HepG2 (cell line): ENCODE results near the gene CCDC106. TPM values are rescaled to one million over a fixed set of nuclear protein-coding genes. Genes with fewer than 3 reads are reported as not detected.

Source experiments
- DR1 ChIP-seq: sonication (generic); formaldehyde crosslinking; IDR thresholded peaks from 2 replicates; pipeline ENCODE4 v1.8.0; 2021; ENCODE audit warnings: mild to moderate bottlenecking, missing genetic modification reagents, inconsistent platforms
- EHMT2 ChIP-seq: fragments of 200-600 bp; sonication (generic); IDR thresholded peaks from 2 replicates; pipeline ENCODE4 v1.7.0; 2017; ENCODE audit warnings: antibody characterized with exemption, low read depth, low read length, borderline replicate concordance
- ELF1 ChIP-seq: sonication (generic); formaldehyde crosslinking; IDR thresholded peaks from 2 replicates; pipeline ENCODE4 v1.4.0; 2020; ENCODE audit warnings: missing genetic modification reagents
- GABPA ChIP-seq, 2 experiments: IDR thresholded peaks; 2 replicates each; pipeline ENCODE4 v1.6.1; 2011 to 2016; ENCODE audit warnings: low read depth in 2 of 2, low read length in 1 of 2, missing biosample characterization in 1 of 2, missing genetic modification characterization in 1 of 2
- JUNB ChIP-seq: sonication (generic); formaldehyde crosslinking; IDR thresholded peaks from 2 replicates; pipeline ENCODE4 v1.8.0; 2022; ENCODE audit warnings: missing genetic modification reagents, mild to moderate bottlenecking, borderline replicate concordance
- MAF1 ChIP-seq: sonication (generic); formaldehyde crosslinking; IDR thresholded peaks from 2 replicates; pipeline ENCODE4 v1.5.0; 2020; ENCODE audit warnings: missing genetic modification reagents, borderline replicate concordance
- MNT ChIP-seq: fragments of 450-650 bp; IDR thresholded peaks from 2 replicates; pipeline ENCODE4 v1.6.1; 2016
- MXD1 ChIP-seq: sonication (generic); formaldehyde crosslinking; IDR thresholded peaks from 2 replicates; pipeline ENCODE4 v1.4.0; 2020; ENCODE audit warnings: mild to moderate bottlenecking, missing genetic modification reagents
- MYPOP ChIP-seq: sonication (generic); formaldehyde crosslinking; IDR thresholded peaks from 2 replicates; pipeline ENCODE4 v1.8.1; 2023; ENCODE audit warnings: mild to moderate bottlenecking, moderate library complexity, missing genetic modification reagents
- TBP ChIP-seq: sonication (generic); formaldehyde crosslinking; IDR thresholded peaks from 2 replicates; pipeline ENCODE4 v1.5.0; 2020; ENCODE audit warnings: missing genetic modification reagents
- ZFP91 ChIP-seq: sonication (generic); formaldehyde crosslinking; IDR thresholded peaks from 2 replicates; pipeline ENCODE4 v1.9.0; 2022; ENCODE audit warnings: missing genetic modification reagents, mild to moderate bottlenecking, borderline replicate concordance
- ZMAT3 ChIP-seq: sonication (generic); formaldehyde crosslinking; conservative IDR thresholded peaks from 2 replicates; pipeline ENCODE4 v1.7.0; 2021; ENCODE audit warnings: missing genetic modification reagents
- ZNF207 ChIP-seq: fragments of 450-650 bp; IDR thresholded peaks from 2 replicates; pipeline ENCODE4 v1.6.1; 2016; ENCODE audit warnings: antibody characterized with exemption, borderline replicate concordance
- ZNF350 ChIP-seq: sonication (generic); formaldehyde crosslinking; IDR thresholded peaks from 2 replicates; pipeline ENCODE4 v1.4.0; 2020; ENCODE audit warnings: mild to moderate bottlenecking, low read depth, missing genetic modification reagents, borderline replicate concordance
- ZNF839 ChIP-seq: sonication (generic); formaldehyde crosslinking; IDR thresholded peaks from 2 replicates; pipeline ENCODE4 v1.4.0; 2020; ENCODE audit warnings: missing genetic modification reagents, mild to moderate bottlenecking, borderline replicate concordance
- ZUFSP ChIP-seq: sonication (generic); formaldehyde crosslinking; IDR thresholded peaks from 2 replicates; pipeline ENCODE4 v1.9.0; 2021; ENCODE audit warnings: missing genetic modification reagents, mild to moderate bottlenecking, borderline replicate concordance
- polyA plus RNA-seq, 8 experiments: library from polyadenylated mRNA; depleted of rRNA in 3 of 8; stranded (reverse) in 7 of 8; unstranded in 1 of 8; fragments of >200 nt; fragmentation: Illumina TruSeq in 4 of 8; extraction: Trizol in 4 of 8; gene quantifications; 2 replicates each; pipeline versions ENCODE4 v1.2.1 to v1.2.3, GENCODE V29; 2011 to 2016; ENCODE audit warnings: low read depth in 4 of 8, missing spikeins in 1 of 8, mixed read lengths in 1 of 8; ENCODE audit not compliant: insufficient read depth in 1 of 8
- total RNA-seq, 5 experiments: library from RNA; depleted of rRNA; stranded (reverse); fragments of >200 nt; fragmentation: Illumina TruSeq; extraction: Trizol; gene quantifications; 2 replicates each; pipeline ENCODE4 v1.2.3, GENCODE V29; 2016; ENCODE audit warnings: low read depth in 1 of 5
- TF ChIP-seq, protein P1 (sequence below): sonication (generic); formaldehyde crosslinking; IDR thresholded peaks from 2 replicates; pipeline ENCODE4 v1.4.0; 2020; ENCODE audit warnings: missing genetic modification reagents

Gene CCDC106
- total and polyA plus RNA-seq, 2 of the 13 experiments (the other 11 are each of a cell fraction or from before 2014, with no cell fraction given), result 4.7 to 8.8 TPM

DNA sequence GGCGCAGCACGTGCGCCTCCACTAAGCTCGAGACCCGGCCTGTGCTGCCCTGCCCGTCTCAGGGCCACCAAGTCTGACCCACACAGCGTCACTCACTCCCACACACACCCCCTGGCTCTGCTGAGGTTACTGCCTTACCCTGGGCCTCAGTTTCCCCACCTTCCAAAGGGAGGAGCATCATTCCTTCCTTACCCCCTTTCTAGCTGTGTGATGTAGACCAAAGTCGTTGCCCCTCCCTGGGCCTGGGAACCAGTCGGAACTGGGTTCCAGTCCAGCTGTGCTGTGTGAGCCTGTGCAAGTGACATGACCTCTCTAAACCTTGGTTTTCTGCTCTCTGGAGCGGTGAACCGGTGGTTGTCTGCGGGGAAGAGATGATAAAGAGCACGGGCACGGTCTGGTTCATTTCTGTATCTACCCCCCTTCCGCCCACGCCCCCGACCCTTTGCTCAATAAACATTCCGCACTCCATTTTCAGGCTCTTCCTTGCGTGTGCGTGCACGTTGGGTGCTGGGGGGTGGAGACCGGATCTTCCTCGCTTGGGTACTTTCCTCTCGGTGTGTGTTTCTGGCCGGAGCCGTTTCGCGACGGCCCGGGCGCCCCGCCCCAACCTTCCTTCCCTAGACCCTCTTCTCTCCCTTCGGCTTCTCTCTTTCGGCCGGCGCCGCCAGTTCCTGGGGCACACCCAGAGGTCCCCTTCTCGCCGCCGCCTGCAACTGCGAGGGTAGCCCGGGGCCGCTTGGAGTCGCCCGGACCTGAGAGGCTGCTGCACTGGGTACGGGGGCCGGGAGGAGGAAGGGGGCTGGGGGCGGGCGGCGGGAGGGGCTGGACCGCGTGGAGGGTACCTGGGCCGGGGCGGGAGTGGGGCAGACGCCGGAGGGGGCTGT, 4.8 kb upstream of the CCDC106 start, which contains the start of gene ZNF581 (continued):
- TF ChIP-seq, protein P1, sequence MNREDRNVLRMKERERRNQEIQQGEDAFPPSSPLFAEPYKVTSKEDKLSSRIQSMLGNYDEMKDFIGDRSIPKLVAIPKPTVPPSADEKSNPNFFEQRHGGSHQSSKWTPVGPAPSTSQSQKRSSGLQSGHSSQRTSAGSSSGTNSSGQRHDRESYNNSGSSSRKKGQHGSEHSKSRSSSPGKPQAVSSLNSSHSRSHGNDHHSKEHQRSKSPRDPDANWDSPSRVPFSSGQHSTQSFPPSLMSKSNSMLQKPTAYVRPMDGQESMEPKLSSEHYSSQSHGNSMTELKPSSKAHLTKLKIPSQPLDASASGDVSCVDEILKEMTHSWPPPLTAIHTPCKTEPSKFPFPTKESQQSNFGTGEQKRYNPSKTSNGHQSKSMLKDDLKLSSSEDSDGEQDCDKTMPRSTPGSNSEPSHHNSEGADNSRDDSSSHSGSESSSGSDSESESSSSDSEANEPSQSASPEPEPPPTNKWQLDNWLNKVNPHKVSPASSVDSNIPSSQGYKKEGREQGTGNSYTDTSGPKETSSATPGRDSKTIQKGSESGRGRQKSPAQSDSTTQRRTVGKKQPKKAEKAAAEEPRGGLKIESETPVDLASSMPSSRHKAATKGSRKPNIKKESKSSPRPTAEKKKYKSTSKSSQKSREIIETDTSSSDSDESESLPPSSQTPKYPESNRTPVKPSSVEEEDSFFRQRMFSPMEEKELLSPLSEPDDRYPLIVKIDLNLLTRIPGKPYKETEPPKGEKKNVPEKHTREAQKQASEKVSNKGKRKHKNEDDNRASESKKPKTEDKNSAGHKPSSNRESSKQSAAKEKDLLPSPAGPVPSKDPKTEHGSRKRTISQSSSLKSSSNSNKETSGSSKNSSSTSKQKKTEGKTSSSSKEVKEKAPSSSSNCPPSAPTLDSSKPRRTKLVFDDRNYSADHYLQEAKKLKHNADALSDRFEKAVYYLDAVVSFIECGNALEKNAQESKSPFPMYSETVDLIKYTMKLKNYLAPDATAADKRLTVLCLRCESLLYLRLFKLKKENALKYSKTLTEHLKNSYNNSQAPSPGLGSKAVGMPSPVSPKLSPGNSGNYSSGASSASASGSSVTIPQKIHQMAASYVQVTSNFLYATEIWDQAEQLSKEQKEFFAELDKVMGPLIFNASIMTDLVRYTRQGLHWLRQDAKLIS (CRISPR knock-in tag), result no peak
- TF ChIP-seq ELF1 (peak; percentile 66), TBP (no peak), ZMAT3 (CRISPR knock-in tag) (no peak), ZUFSP (CRISPR knock-in tag) (no peak), GABPA (IDR thresholded peaks at IDR 0.05; ENCODE audit: low read depth, low read length) (peak; percentile 68), GABPA (CRISPR knock-in tag; IDR thresholded peaks at IDR 0.05; ENCODE audit: low read depth) (peak; percentile 90), ZFP91 (peak; percentile 74; the same call in 1 of the 2 replicates), JUNB (no peak), ZNF839 (CRISPR knock-in tag) (no peak), EHMT2 (no peak), MYPOP (CRISPR knock-in tag) (0 out of 2 replicates have a peak, but pooled peaks have one; percentile 64), ZNF207 (no peak), DR1 (CRISPR knock-in tag) (no peak), MAF1 (CRISPR knock-in tag) (no peak), ZNF350 (CRISPR knock-in tag) (peak; percentile 69), MNT (peak; percentile 19; the same call in 1 of the 2 replicates), MXD1 (CRISPR knock-in tag) (no peak; the same call in 1 of the 2 replicates)
